ENCODE data around the gene SLC8A1. TPM values are rescaled to one million over a fixed set of nuclear protein-coding genes. Genes with fewer than 3 reads are reported as not detected.
A peak's percentile ranks its signal among the peaks of the same experiment; 100 is the strongest.

Gene SLC8A1
- total RNA-seq, 1 experiment from 2014 or later: 0.43 TPM

DNA sequence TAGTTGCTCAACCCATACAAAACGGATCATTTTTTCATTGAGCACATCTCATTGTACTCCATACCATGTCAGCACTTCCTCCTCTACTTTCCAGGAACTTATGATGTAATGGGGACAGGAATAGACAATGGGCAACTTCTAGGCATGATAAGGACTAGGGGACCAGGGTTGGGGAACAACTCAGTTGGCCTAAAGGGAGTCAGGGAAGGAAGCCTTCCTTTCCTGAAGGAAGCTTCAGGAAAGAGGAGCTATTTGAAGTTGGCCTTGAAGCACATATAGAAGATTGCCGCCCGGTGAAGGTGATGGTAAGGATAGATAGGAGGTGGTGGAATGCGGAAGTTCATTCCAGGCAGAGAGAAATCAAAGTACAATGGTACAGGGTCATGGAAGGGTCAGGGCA is 283.9 kb downstream of the SLC8A1 start:
- Mint-ChIP-seq H3K4me1 (ENCODE audit: low read depth, unreplicated experiment) (peaks cover 9% of the 10 kb centered on the region), H3K36me3 (ENCODE audit: insufficient read depth, unreplicated experiment) (no peaks in the 10 kb centered on the region), H3K27ac (ENCODE audit: unreplicated experiment) (no peak overlapping the region), H3K27me3 (ENCODE audit: insufficient read depth, unreplicated experiment) (peaks cover 3% of the 10 kb centered on the region), H3K9me3 (ENCODE audit: unreplicated experiment) (no peaks in the 10 kb centered on the region), H3K4me3 (ENCODE audit: unreplicated experiment) (no peak overlapping the region)
- no peaks in the 10 kb centered on the region; the same call in 1 of the 2 replicates for H3K27me3 ChIP-seq (replicated peaks; ENCODE audit: control insufficient read depth, insufficient read depth, low read length)
- no peak overlapping the region for H3K4me3 ChIP-seq (ENCODE audit: low read depth, low read length)
- no peaks in the 10 kb centered on the region for H3K9me3 ChIP-seq
- ChIA-PET POLR2A (no interaction called here), CTCF (no interaction called here)
- no TSS peak for BruUV-seq (replicated peaks)
- H3K36me3 ChIP-seq (ENCODE audit: control insufficient read depth, insufficient read depth, low read length): no peaks in the 10 kb centered on the region
- intact Hi-C loops (cut with micrococcal nuclease; ENCODE audit: unreplicated experiment): no loop called here
- H3K4me1 ChIP-seq: peaks cover 11% of the 10 kb centered on the region
- TF ChIP-seq, protein P1, sequence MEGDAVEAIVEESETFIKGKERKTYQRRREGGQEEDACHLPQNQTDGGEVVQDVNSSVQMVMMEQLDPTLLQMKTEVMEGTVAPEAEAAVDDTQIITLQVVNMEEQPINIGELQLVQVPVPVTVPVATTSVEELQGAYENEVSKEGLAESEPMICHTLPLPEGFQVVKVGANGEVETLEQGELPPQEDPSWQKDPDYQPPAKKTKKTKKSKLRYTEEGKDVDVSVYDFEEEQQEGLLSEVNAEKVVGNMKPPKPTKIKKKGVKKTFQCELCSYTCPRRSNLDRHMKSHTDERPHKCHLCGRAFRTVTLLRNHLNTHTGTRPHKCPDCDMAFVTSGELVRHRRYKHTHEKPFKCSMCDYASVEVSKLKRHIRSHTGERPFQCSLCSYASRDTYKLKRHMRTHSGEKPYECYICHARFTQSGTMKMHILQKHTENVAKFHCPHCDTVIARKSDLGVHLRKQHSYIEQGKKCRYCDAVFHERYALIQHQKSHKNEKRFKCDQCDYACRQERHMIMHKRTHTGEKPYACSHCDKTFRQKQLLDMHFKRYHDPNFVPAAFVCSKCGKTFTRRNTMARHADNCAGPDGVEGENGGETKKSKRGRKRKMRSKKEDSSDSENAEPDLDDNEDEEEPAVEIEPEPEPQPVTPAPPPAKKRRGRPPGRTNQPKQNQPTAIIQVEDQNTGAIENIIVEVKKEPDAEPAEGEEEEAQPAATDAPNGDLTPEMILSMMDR (IDR thresholded peaks at IDR 0.05; ENCODE audit: insufficient read depth in 1 of 2, low read depth in 1 of 2, low read length in 1 of 2, severe bottlenecking in 1 of 2, unreplicated experiment in 1 of 2): no peak
- peak; percentile 16 to 53 for DNase-seq

DNA sequence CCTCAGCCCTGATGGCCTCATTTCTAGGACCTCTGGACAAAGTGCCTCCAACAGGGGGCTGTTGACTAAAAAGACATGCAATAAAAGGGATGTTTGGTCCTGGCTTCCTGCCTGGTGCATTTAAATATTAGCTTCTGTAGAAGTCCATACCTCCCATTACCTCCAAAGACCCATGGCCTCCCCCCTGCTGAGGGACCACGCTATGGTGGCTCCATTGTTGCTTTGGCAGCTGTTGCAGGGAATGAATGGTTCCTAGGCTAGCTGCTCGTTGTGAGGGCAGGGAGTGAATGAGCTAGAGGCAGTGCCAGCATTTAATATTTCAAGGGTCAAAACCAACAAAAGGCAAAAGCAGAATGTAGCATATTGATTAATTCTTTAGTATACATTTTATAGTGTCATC is 285.9 kb downstream of the SLC8A1 start:
- peaks cover 11% of the 10 kb centered on the region for H3K4me1 ChIP-seq
- H3K9me3 Mint-ChIP-seq (ENCODE audit: unreplicated experiment): no peaks in the 10 kb centered on the region
- TF ChIP-seq, protein P1 (IDR thresholded peaks at IDR 0.05; ENCODE audit: insufficient read depth in 1 of 2, low read depth in 1 of 2, low read length in 1 of 2, severe bottlenecking in 1 of 2, unreplicated experiment in 1 of 2): no peak
- CTCF ChIA-PET: no interaction called here
- no peaks in the 10 kb centered on the region; the same call in 1 of the 2 replicates for H3K27me3 ChIP-seq (replicated peaks; ENCODE audit: control insufficient read depth, insufficient read depth, low read length)
- peaks cover 9% of the 10 kb centered on the region for H3K4me1 Mint-ChIP-seq (ENCODE audit: low read depth, unreplicated experiment)
- no peak overlapping the region for H3K4me3 Mint-ChIP-seq (ENCODE audit: unreplicated experiment)
- peaks cover 2% of the 10 kb centered on the region for H3K27me3 Mint-ChIP-seq (ENCODE audit: insufficient read depth, unreplicated experiment)
- no peak overlapping the region for H3K4me3 ChIP-seq (ENCODE audit: low read depth, low read length)
- intact Hi-C loops (cut with micrococcal nuclease; ENCODE audit: unreplicated experiment): no loop called here
- no peak overlapping the region for H3K27ac Mint-ChIP-seq (ENCODE audit: unreplicated experiment)
- no peak for DNase-seq
- no peaks in the 10 kb centered on the region for H3K36me3 Mint-ChIP-seq (ENCODE audit: insufficient read depth, unreplicated experiment)
- no peaks in the 10 kb centered on the region for H3K36me3 ChIP-seq (ENCODE audit: control insufficient read depth, insufficient read depth, low read length)
- POLR2A ChIA-PET: no interaction called here
- no TSS peak for BruUV-seq (replicated peaks)
- H3K9me3 ChIP-seq: no peaks in the 10 kb centered on the region

DNA sequence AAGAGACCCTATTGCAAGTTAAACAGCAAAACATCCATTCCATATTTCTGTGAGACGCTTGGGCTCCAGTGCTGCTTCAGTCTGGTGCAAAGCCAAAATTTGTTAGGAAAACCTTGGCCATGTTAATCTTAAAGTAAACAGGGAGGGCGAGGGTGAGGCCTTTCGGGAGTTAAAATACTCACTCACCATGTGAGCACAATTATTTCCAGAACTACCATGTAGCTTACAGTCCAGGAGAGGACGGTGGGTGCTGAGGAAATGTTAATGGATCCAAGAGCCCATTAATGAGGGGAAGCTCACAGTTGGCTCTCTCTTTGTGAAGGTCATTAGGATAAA is 286.4 kb downstream of the SLC8A1 start:
- no peaks in the 10 kb centered on the region for H3K36me3 ChIP-seq (ENCODE audit: control insufficient read depth, insufficient read depth, low read length)
- no peak overlapping the region for H3K4me3 Mint-ChIP-seq (ENCODE audit: unreplicated experiment)
- no TSS peak for BruUV-seq (replicated peaks)
- H3K4me1 ChIP-seq: peaks cover 11% of the 10 kb centered on the region
- H3K27ac Mint-ChIP-seq (ENCODE audit: unreplicated experiment): no peak overlapping the region
- POLR2A ChIA-PET: no interaction called here
- no peak for DNase-seq
- H3K4me3 ChIP-seq (ENCODE audit: low read depth, low read length): no peak overlapping the region
- no peaks in the 10 kb centered on the region for H3K9me3 Mint-ChIP-seq (ENCODE audit: unreplicated experiment)
- H3K4me1 Mint-ChIP-seq (ENCODE audit: low read depth, unreplicated experiment): peaks cover 9% of the 10 kb centered on the region
- intact Hi-C loops (cut with micrococcal nuclease; ENCODE audit: unreplicated experiment): no loop called here
- no peaks in the 10 kb centered on the region for H3K36me3 Mint-ChIP-seq (ENCODE audit: insufficient read depth, unreplicated experiment)
- no peaks in the 10 kb centered on the region; the same call in 1 of the 2 replicates for H3K27me3 ChIP-seq (replicated peaks; ENCODE audit: control insufficient read depth, insufficient read depth, low read length)
- CTCF ChIA-PET: no interaction called here
- H3K27me3 Mint-ChIP-seq (ENCODE audit: insufficient read depth, unreplicated experiment): peaks cover 2% of the 10 kb centered on the region
- TF ChIP-seq, protein P1 (IDR thresholded peaks at IDR 0.05; ENCODE audit: insufficient read depth in 1 of 2, low read depth in 1 of 2, low read length in 1 of 2, severe bottlenecking in 1 of 2, unreplicated experiment in 1 of 2): no peak
- no peaks in the 10 kb centered on the region for H3K9me3 ChIP-seq

All from Caco-2 (cell line).